AG08396 (cell line): Measurements from ENCODE around the gene SAPCD2.

Experiments
- DNase-seq: peaks from one replicate; pipeline ENCODE4 v3.0.0; 2012; ENCODE audit warnings: low spot score, mixed read lengths

SAPCD2 gene

DNA sequence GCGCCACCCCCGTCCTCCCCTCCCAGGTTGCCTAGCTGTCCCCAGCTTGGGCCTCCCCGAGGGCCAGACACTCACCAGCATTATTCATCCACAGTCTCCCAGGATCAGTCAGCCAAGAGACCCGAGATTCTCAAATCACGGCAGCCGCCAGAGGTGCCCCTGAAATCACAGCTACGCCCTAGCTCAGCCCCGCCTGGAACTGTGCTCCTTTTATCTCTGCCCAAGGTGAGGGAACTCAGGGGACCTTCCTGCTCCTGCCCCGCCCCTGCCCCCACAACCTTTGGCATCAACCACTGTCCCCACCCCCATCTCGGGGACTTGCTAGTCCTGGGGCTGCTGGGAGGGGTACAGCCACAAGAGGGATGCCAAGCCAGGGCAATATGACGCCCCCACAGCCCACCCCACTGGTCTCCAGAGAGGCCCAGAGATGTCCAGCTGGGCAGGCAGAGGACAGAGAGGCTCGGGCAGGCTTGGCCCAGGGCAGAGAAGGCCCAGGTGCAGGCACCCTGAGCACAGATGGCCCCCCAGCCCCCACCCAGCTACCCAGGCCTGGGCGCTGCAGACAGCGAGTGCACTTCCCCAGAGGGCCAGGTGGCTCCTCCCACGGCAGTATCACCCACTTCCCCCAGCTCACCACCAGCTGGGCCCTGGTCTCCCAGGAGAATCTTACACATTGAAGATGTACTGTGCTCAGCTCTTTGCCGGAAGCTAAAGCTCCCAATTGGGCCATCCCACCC lies 38.3 kb downstream of the SAPCD2 start, which contains the start of gene FUT7:
TSS of gene FUT7 (minus strand) at position 185 of the 737 bp plus-strand sequence. CDS start at position 88, 97 bp downstream.
- no peak for DNase-seq

DNA sequence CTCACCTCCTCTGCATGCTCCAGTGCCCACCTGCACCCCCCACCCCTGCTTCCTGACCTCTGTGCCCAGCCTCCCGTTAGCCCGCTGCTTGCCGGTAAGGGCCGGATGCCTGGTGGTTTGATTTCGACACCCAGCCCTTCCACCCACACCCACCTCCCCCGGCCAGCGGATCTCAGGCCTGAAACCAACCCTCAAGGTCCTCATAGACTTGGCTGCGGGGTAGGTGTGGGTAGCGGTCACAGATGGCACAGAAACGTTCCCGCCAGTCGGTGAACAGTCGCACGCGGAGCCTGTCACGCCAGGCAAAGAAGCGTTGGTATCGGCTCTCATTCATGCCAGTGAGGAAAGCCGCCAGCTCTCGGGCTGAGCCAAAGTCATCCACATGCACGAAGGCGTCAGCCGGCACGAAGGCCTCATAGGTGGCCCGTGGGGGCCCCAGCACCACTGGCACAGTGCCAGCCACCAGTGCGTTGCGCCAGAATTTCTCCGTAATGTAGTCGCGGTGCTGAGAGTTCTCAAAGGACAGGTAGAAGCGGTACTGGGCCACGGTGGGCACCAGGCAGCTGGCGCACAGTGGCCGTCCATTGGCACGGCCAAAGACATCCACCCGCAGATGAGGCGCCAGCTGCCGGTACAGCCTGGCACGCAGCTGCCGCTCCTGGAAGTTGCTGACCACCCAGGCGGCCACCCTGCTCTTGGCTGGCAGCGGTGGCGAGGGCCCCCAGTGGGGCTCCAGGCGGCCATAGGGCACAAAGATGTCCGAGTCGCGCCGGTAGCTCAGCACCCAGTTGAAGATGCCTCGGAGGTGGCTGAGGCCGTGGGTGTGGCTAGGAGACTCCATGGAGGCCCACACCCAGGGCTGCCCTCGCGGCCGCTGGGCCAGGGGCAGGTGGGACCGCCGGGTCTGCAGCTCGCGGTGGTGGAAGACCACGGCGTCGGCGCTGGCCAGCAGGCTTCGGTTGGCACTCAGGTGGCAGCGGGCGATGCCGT lies 39.5 kb downstream of the SAPCD2 start:
- DNase-seq, result no peak

DNA sequence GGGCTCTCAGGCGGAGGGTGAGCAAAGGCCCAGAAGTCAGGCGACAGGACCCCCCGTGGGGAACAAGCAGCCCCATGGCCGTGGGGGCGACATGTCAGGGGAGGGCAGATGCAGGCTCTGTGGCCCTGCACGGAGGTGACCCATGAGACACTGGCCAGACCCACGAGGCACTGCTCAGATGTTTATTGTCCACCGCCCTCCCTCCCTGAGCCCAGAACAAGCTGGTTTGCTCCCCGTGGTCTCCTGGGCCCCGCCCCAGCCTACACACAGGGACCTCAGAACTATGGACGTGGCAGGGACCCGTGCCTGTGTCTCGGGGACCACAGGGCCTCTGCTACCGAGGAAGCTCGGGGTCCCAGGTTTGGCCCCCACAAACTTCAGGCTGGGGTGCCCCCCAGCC lies 40.4 kb downstream of the SAPCD2 start:
- no peak for DNase-seq

DNA sequence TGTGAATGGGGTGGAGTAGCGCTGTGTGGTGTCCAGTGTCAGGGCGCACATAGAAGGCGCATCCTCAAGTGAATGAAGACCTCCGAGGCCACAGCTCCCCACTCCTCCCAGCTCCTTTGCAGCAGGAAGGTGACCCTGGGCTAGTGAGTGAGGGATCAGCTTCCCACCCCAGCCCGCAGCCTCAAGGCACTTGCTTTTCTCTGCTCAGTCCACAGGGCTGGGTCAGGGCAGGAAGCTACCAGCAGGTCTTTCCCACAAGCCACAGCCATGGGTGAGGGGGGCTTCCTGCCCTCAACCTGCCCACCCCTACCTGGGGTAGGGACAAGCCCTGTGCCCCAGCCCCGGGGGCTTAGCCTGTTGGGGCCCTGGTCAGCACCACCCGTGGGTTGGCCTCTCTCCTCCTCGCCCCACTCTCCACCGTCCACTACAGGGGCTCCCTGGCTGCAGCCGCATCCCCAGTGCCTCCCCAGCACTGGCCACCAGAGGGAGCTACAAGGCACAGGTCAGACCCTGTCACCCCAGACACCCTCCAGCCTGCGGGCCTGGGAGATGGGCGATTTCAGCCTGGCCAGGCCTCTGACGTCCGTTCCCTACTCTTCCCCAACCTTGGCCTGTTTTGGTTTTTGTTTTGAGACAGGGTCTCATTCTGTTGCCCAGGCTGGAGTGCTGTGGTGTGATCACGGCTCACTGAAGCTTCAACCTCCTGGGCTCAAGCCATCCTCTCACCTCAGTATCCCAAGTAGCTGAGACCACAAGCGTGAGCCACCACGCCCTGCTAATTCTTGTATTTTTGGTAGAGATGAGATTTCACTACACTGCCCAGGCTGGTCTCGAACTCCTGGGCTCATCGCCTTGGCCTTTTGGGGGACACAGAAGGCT lies 41.1 kb downstream of the SAPCD2 start:
- peak; percentile 84 for DNase-seq

DNA sequence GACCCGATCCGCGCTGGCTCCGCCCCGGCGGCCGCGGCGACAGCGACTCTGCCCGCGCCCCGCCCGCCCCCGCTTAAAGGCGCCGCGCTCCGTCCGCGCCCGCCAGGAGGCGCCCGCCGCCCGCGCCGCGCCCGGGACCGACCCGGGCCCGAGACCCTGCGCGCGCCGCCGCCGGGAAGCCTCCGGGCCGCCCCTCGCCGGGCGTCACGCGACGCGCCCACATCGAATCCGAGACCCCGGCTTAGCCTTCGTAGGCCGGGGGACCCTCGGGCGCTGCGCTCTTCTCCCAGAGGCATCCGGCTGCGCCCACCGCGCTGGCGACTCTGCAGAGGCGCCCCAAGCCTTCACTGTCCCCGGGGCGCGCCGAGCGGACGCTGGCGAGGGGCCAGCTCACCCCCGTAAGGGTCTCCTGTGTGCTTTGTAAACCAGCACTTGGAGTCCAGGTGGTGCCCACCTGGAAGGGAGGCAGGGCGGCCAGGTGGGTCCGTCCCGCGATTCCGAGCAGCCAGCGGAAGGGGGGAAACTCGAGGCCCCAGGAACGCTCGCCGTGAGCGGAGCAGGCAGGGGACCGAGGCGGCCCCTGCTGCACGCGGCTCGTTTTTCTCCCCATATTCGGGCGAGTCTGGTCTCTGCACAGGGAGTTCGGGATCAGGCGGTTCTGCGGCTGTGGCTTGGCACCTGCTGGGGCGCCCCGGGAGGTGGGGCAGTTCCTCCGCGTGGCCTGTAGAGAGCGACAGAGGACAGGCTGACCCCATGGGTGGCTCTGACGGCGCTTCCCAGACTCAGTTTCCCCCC lies 41.9 kb downstream of the SAPCD2 start:
- DNase-seq, result peak; percentile 85

DNA sequence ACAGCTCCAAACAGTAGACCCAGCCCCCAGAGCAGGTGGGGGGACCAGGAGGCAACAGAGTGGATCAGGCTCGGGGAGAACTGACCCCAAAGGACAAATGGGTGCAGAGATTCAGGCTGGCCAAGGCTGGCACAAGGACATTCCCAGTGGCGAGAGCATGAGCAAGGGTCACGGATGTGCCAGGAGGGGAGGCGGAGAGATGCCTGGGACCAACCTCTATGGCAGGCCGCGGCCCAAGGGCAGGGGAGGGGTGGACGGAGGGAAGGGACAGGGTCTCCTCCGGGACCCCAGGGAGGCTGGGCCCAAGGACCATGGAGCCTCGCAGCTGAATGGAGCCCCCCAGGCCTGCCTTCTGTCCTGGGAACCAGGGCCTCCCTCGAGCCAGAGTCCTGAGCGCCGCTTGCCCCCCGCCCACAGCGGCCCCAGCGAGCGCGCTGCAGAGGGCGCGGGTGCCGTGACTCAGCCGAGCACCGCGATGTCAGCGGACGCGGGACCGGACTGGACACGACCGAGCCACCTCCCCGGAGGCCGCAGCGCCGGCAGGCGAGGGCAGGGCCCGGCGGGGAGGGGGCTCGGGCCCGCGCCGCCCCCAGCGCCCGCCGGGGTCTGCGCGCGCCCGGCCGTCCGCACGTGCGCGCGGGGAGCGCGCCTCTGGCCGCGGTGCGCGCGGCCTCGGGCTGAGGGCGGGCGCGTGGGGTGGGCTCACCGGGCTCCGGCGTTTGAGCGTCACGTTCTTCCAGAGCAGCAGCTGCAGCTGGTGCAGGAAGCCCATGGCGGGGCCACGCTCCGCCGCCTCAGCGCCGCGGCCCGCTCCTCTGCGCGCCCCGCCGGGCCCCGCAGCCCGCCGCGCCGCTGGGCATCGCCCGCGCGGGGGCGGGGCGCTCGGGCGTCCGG lies 42.7 kb downstream of the SAPCD2 start, which contains the start of gene ABCA2:
TSS of gene ABCA2 (minus strand) at position 869 of the 894 bp plus-strand sequence. CDS start at position 772, 97 bp downstream.
- DNase-seq, result peak; percentile 58

DNA sequence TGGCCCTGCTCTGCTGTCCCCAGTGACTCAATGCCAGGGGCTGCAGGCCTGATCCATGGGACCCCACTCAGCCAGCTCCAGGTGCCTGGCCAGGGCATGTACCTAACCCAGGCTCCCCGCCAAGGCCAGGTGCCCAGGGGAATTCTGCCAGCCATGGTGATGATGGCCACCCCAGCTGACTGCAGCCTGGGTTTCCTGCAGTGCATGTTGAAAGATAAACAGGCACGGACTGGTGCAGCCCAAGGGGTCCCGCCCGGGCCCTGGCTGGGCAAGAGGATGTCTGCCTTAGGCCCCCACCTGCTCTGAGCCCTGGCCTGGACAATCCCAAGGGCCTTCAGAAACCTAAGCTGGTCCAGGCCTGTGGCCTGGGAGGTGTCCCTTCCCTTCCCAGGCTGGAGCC lies 43.5 kb downstream of the SAPCD2 start:
- no peak for DNase-seq

DNA sequence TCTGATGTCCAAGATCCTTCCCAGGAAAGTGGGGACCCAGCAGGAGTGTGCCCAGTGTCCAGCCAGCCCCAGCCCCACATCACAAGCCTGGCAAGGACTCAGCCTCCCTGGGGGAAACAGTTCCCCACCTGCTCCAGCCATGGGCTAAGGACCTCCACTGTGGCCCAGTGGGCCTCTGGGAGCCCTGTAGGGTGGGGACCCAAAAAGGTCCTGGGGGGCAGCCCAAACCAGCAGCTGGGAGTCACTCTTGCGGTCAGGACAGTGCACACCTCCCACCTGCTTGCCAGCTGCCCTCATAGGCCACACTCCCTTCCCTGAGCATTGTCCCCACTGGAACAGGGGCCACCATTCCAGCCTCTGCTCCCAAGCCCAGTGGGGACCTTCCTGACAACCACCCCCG lies 44.0 kb downstream of the SAPCD2 start:
- no peak for DNase-seq

DNA sequence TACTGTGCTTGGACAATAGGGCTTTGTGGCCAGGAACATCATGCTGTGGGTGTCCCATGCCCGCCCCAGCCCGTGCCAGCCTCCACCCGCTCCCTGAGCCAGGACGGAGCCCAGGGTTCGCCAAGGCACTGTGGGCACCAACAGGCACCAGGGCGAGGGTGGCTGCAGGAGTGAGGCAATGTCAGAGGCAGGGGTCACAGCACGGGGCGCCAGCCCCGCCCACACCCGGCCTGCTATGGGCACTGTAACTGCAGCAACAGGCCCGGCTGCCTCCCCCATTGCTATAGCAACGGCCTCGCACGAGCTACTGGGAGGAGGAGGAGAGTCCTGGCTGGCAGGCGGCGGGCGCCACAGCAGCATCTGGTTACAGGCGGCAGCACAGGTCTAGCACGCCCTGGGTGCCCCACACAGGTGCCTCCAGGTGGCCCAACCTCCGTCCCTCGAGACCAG lies 44.8 kb downstream of the SAPCD2 start:
- DNase-seq, result no peak

DNA sequence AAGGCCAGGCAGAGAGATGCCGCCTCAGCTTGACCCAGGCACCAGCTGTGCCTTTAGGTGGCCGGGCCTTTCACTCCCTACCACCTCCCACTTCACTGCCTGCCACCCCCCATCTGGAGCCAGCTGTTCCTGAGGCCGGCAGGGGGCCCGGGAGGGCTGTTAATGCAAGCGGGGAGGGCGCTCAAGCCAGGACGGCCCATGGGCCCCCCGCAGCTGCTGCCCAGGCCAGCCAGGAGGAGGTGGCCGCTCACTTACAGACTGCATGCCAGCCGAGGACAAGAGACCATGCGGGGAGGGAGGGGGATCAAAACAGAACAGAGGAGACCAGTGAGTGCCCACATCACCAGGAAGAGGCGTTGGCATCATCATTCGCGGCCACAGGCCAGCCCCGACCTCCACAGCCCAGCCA lies 46.8 kb downstream of the SAPCD2 start:
- no peak for DNase-seq

DNA sequence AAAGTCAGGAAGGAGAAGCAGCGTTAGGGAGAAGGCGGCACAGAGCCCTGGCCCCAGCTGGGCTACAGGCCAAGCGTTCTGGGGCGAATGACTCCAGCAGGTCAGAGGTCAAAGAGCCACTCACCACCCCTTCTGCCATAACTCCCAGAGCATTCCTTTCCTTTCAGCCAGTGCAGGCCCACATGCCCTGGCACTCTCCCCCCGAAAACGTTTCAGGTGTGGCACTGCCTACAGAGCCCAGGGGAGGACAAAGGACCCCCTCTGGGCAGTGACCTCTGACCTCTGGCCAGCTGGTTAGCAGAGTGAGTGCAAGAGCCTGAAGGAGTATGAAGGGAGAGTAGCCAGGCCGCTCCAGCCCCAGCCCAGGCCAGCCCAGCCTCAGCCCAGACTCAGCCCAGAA lies 47.2 kb downstream of the SAPCD2 start:
- DNase-seq, result no peak

DNA sequence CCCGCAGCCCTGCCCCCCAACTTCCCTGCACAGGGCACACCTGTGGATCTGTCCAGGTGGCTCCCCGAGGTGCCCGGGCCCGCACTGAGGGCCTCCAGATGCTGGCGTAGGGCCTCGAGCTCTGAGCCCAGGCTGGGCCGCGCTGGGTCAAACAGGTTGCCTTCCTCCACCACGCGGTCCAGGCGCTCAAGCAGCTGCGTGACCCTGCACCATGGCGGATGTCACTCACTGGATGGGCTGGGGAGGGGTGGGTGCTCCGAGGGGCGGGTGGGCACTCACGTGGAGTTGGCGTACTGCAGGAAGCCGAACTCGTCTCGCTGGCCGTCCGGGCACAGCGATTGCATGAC lies 47.7 kb downstream of the SAPCD2 start:
- DNase-seq, result no peak

DNA sequence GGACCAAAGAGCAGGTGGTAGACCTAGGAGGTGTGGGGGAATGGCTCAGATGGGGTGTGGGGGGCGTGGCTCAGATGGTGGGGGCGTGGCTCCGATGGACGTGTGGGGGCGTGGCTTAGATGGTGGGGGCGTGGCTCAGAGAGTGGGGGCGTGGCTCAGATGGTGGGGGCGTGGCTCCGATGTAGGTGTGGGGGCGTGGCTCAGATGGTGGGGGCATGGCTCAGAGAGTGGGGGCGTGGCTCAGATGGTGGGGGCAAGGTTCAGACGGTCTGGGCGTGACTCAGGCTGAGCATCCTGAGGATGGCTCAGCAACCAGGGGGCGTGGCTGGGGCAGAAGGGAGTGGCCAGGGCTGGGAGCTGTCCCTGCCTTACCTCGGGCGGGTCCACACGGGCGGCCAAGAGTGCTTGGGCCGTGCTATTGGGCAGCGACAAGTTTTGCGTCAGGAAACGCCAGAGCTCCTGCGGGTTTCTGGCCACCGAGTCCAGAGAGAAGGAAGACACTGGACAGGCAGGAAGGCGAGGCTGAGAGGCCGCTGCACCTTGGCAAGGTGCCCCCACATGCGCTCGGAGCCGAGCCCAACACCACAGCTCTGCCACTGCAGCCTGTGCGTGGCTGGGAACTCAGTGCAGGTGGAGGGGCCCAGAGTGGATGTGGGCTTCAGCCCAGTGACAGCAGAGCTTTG lies 48.2 kb downstream of the SAPCD2 start:
- DNase-seq, result peak; percentile 84

DNA sequence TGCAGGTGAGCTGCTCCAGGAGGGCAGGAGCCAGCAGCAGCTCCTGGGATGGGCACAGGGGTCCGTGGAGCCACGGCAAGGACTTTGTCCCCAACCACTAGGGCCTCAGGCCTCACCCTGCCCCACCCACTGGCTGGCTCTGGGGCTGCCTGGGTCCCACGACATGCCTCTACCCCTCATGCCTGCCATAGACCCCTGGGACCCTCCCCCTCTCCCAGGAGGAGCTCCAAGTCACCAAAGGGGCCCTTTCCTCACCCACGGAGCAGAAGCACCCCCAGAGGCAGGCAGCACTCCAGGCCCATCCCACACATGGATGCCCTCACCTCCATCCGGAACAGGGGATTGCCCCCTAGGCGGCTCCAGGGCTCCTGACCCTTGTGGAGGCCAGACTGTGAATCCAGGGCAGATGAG lies 48.8 kb downstream of the SAPCD2 start:
- DNase-seq, result no peak

DNA sequence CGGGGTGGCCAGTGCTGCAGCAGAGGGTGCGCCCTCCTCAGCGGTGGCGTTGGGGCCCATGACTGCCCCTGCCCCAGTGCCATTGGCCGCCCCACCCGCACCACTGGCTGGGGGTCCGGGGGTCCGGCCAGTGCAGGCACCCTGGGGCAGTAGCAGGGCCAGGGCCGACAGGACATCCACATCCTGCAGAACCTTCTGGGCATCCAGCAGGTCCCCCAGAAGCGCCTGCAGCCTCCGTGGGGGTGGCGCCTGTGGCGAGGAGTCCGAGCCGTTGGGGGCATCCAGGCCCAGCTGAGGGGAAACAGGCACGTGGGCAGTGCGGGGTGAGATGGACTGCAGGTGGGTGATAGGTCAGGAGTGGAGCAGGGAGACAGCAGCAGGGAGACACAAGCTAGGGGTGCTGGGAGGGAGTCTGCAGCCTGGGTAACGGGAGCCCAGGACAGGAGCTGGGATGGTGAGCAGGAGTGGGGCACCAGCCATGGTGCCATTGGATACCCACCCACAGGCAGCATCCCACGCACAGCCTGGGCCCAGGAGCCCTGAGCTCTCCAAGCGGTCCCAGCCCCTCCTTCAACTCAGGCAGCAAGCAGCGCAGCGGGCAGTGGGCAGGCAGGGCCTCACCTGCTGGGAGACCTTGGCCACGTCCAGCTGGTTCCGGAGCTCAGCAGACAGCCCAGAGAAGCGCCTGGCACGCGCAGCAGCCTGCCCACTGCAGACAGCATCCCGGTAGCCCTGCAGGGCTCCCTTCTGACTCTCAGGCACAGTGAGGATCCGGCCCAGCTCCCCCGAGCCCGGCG lies 49.4 kb downstream of the SAPCD2 start:
- DNase-seq, result no peak

DNA sequence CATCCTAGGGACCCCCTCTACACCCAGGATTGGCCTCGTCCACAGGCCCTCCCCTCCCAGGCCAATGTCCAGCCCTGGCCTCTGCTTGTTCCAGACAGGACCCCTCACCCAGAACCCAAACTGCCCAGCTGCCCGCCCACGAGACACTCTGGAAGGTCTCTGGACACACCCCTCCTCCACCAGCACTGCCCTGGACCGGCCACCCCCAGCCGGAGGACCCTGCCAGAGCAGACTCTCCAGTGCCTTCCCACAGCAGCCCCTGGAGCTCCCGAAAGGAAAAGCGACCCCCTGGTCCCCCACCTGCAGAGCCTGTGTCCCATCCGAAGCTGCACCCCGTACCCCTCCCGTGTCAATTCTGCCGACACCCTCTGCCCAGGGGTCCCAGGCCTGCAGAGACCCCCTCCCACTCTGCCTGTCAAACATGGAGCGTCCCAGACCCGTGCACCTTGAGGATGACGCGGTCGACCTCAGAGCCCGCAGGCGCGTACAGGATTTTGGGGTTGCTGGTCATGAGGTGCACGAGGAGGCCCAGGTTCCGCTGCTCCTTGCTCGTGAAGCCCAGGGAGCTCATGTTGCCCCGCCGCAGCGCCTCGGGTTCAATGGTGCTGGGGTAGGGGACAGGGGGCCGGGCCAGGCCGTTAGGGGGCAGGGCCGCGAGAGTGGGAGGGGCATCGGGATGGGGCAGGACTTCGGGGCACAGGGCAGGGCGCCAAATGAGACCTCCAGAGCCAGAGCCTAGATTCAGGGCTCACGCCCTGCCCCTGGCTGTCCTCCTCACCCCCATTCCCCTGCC lies 50.3 kb downstream of the SAPCD2 start:
- no peak for DNase-seq

DNA sequence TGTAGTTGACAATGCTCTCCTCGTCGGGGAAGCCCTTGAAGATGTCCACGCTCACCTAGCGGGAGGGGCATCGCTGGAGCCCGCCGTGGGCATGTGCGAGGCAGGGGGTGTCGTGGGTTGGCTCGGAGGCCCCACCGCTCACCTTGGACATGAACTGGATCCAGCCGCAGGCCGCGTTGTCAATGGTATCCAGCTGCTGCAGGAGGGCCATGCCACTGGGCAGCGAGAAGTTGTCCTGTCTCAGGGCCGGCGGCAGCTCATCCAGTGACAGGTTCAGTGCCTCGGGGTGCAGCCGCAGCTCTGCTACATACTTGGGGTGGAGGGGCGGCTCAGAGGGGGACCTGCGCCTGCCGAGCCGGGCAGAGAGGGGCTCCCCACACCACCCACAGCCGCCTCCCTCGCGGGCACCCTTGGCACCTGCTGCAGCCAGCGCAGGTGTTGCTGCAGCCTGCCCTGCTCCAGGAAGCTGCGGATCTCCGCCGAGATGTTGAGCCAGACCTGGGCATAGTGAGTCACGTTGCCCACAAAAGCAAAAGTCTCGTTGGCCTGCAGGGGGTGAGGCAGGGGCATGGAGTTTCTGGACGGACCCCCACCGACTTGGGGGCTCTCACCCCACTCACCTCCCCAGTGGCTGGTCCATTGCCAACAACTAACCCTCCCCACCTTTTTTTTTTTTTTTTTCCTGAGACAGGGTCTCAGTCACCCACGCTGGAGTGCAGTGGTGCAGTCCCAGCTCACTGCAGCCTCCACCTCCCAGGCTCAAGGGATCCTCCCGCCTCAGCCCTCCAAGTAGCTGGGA lies 51.4 kb downstream of the SAPCD2 start:
- no peak for DNase-seq
